ENCODE results near the gene PIGT.

- TF ChIP-seq CTCF (IDR thresholded peaks at IDR 0.05) = no peak
- TF ChIP-seq POLR2A (IDR thresholded peaks at IDR 0.05) = no peak
Observed at GRCh38 chr20:45409521-45410272, 6.2 kb upstream of the PIGT start.

Data from testis (tissue), 2 donors.